PC-9 (cell line): ENCODE measurements around the gene LTA. TPM values are rescaled to one million over a fixed set of nuclear protein-coding genes. Genes with fewer than 3 reads are reported as not detected.

Experiments used
- BruUV-seq: library from RNA; stranded (reverse); fragments of 400-500 nt; replicated peaks from 2 replicates; lab custom pipeline; 2021; lab: Mats Ljungman, UMichigan
- CTCF ChIA-PET: fragments of 300-600 bp; sonication (Branson Sonifier 250); formaldehyde crosslinking; loops from one replicate; lab custom pipeline; 2022; ENCODE audit warnings: antibody characterized with exemption; lab: Charles Lee
- POLR2A ChIA-PET: fragments of 300-600 bp; sonication (Branson Sonifier 250); formaldehyde crosslinking; loops from one replicate; lab custom pipeline; 2022; ENCODE audit warnings: antibody characterized with exemption; ENCODE audit not compliant: unreplicated experiment; lab: Charles Lee
- DNase-seq, 2 experiments: peaks; one replicate each; pipeline versions ENCODE4 v3.0.0 to v3.0.0-alpha.2; 2015 to 2022; ENCODE audit warnings: mixed read lengths in 1 of 2
- H2AFZ ChIP-seq: fragments of 200-600 bp; sonication (generic); 2 replicates; pipeline ENCODE4 v1.8.1; 2017; ENCODE audit warnings: antibody characterized with exemption
- H3F3A ChIP-seq: fragments of 200-600 bp; sonication (generic); 2 replicates; pipeline ENCODE4 v1.8.1; 2017; ENCODE audit warnings: antibody characterized with exemption, mild to moderate bottlenecking, low read depth; ENCODE audit not compliant: insufficient read depth
- H3K27ac ChIP-seq: fragments of 200-600 bp; sonication (generic); 2 replicates; pipeline ENCODE4 v1.6.1; 2016; ENCODE audit warnings: mixed run types
- H3K27me3 ChIP-seq: fragments of 200-600 bp; sonication (generic); 2 replicates; pipeline ENCODE4 v1.6.1; 2016; ENCODE audit warnings: low read depth, mixed run types; ENCODE audit not compliant: insufficient read depth
- H3K36me3 ChIP-seq: fragments of 200-600 bp; sonication (generic); 2 replicates; pipeline ENCODE4 v1.6.1; 2016; ENCODE audit warnings: low read depth, mixed run types
- H3K4me1 ChIP-seq: fragments of 200-600 bp; sonication (generic); replicated peaks from 2 replicates; pipeline ENCODE4 v1.6.1; 2016; ENCODE audit warnings: mixed run types; ENCODE audit not compliant: insufficient read depth
- H3K4me2 ChIP-seq: fragments of 200-600 bp; sonication (generic); 2 replicates; pipeline ENCODE4 v1.6.1; 2017; ENCODE audit warnings: mixed run types
- H3K4me3 ChIP-seq: fragments of 200-600 bp; sonication (generic); 2 replicates; pipeline ENCODE4 v1.6.1; 2016; ENCODE audit warnings: mixed run types
- H3K79me2 ChIP-seq: fragments of 200-600 bp; sonication (generic); 2 replicates; pipeline ENCODE4 v1.6.1; 2017; ENCODE audit warnings: low read depth, mixed run types
- H3K9me2 ChIP-seq: fragments of 200-600 bp; sonication (generic); 2 replicates; pipeline ENCODE4 v1.8.1; 2017; ENCODE audit warnings: mild to moderate bottlenecking; ENCODE audit not compliant: insufficient read depth
- H3K9me3 ChIP-seq: fragments of 200-600 bp; sonication (generic); 2 replicates; pipeline ENCODE4 v1.8.1; 2016; ENCODE audit warnings: low read depth; ENCODE audit not compliant: insufficient read depth
- H4K20me1 ChIP-seq: fragments of 200-600 bp; sonication (generic); 2 replicates; pipeline ENCODE4 v1.8.1; 2017; ENCODE audit not compliant: insufficient read depth
- CTCF ChIP-seq: fragments of 200-600 bp; sonication (generic); conservative IDR thresholded peaks from 2 replicates; pipeline ENCODE4 v1.6.1; 2017; ENCODE audit warnings: mixed run types, antibody characterized with exemption, mild to moderate bottlenecking, moderate library complexity
- EZH2 ChIP-seq: fragments of 200-600 bp; sonication (generic); IDR thresholded peaks from 2 replicates; pipeline ENCODE4 v1.8.0; 2017; ENCODE audit warnings: antibody characterized with exemption, low read depth
- intact Hi-C: fragments of 100-400 bp; cut with micrococcal nuclease; formaldehyde crosslinking; loops from one replicate; pipeline ENCODE4 v1.10.0; 2022; ENCODE audit not compliant: unreplicated experiment
- total RNA-seq: library from RNA; stranded (reverse); gene quantifications from 2 replicates; pipeline ENCODE4 v1.2.3, GENCODE V29; 2021

LTA gene
- total RNA-seq, 1 experiment from 2014 or later, result not detected

GRCh38 chr6:31614684-31615578, 42.8 kb downstream of the LTA start, which contains the start of gene AIF1:
Gene AIF1, plus strand, starts transcription at chr6:31615234. Its CDS starts 96 bp downstream, at chr6:31615330.
- intact Hi-C loops, result no loop called here
- H3K4me3 ChIP-seq, result no peak within 1 kb of the TSS
- POLR2A ChIA-PET, result interaction anchor here (0.7 kb wide), 1 partner anchor 14 kb away, joined by 3 read pairs; no protein-coding TSS in a partner anchor
- no peaks in the 10 kb centered on the region for H3K27me3 ChIP-seq
- CTCF ChIA-PET, result interaction anchor here (0.7 kb wide), 1 partner anchor 900 kb away, joined by 3 read pairs; no protein-coding TSS in a partner anchor
- no peak within 1 kb of the TSS for H3K27ac ChIP-seq
- no peak for DNase-seq
- H3K4me1 ChIP-seq, result peaks cover 10% of the 10 kb centered on the region; the same call in 1 of the 2 replicates
- no TSS peak for BruUV-seq
- H4K20me1 ChIP-seq, result no peaks in the 10 kb centered on the region
- no peaks in the 10 kb centered on the region for H3K9me2 ChIP-seq
- no peaks in the 10 kb centered on the region for H3K9me3 ChIP-seq
- no peaks in the 10 kb centered on the region for H3K79me2 ChIP-seq
- peaks cover 6% of the 10 kb centered on the region; the same call in 1 of the 2 replicates for H3F3A ChIP-seq
- no peak within 1 kb of the TSS for H3K4me2 ChIP-seq
- TF ChIP-seq CTCF (no peak), EZH2 (no peak)
- no peak within 1 kb of the TSS for H2AFZ ChIP-seq
- no peaks in the 10 kb centered on the region for H3K36me3 ChIP-seq

- no peak for TF ChIP-seq EZH2
- no peak for TF ChIP-seq CTCF
- CTCF ChIA-PET, result no interaction called here
Observed at GRCh38 chr6:31615748-31616147, 43.7 kb downstream of the LTA start.

GRCh38 chr6:31617010-31617409, 44.9 kb downstream of the LTA start:
- no TSS peak for BruUV-seq
- no peaks in the 10 kb centered on the region for H3K9me3 ChIP-seq
- peaks cover 14% of the 10 kb centered on the region for H3K79me2 ChIP-seq
- H4K20me1 ChIP-seq, result no peaks in the 10 kb centered on the region
- ChIA-PET CTCF (no interaction called here), POLR2A (interaction anchor here (0.7 kb wide), 1 partner anchor 236 kb away, joined by 4 read pairs; no protein-coding TSS in a partner anchor)
- H3K4me1 ChIP-seq, result peaks cover 15% of the 10 kb centered on the region
- no peak for DNase-seq
- H3K4me2 ChIP-seq, result no peak overlapping the region
- H3K36me3 ChIP-seq, result 0 out of 2 replicates have a peak, but pooled peaks cover 4% of the 10 kb centered on the region
- no peaks in the 10 kb centered on the region for H3K9me2 ChIP-seq
- intact Hi-C loops, result no loop called here
- peaks cover 10% of the 10 kb centered on the region; the same call in 1 of the 2 replicates for H3F3A ChIP-seq
- TF ChIP-seq CTCF (no peak), EZH2 (no peak)
- H2AFZ ChIP-seq, result no peak overlapping the region
- H3K27me3 ChIP-seq, result no peaks in the 10 kb centered on the region
- H3K27ac ChIP-seq, result no peak overlapping the region
- H3K4me3 ChIP-seq, result no peak overlapping the region

More at GRCh38 chr6:31615748-31616147, 43.7 kb downstream of the LTA start:
- H3K36me3 ChIP-seq, result no peaks in the 10 kb centered on the region
- no peak overlapping the region for H3K4me2 ChIP-seq
- peaks cover 6% of the 10 kb centered on the region; the same call in 1 of the 2 replicates for H3F3A ChIP-seq
- no peaks in the 10 kb centered on the region for H3K9me2 ChIP-seq
- peaks cover 10% of the 10 kb centered on the region; the same call in 1 of the 2 replicates for H3K4me1 ChIP-seq
- no peak overlapping the region for H2AFZ ChIP-seq
- POLR2A ChIA-PET, result no interaction called here
- no peaks in the 10 kb centered on the region for H3K9me3 ChIP-seq
- peaks cover 2% of the 10 kb centered on the region for H3K79me2 ChIP-seq
- BruUV-seq, result no TSS peak
- intact Hi-C loops, result no loop called here
- no peak for DNase-seq
- H3K27me3 ChIP-seq, result no peaks in the 10 kb centered on the region
- H4K20me1 ChIP-seq, result no peaks in the 10 kb centered on the region
- no peak overlapping the region for H3K27ac ChIP-seq
- no peak overlapping the region for H3K4me3 ChIP-seq
